KG1 (cell line): ENCODE measurements around the gene ADGRF5.

Experiments used
- DNase-seq: peaks from one replicate; lab custom pipeline; 2025; lab: John Stamatoyannopoulos, UW

Gene ADGRF5

DNA sequence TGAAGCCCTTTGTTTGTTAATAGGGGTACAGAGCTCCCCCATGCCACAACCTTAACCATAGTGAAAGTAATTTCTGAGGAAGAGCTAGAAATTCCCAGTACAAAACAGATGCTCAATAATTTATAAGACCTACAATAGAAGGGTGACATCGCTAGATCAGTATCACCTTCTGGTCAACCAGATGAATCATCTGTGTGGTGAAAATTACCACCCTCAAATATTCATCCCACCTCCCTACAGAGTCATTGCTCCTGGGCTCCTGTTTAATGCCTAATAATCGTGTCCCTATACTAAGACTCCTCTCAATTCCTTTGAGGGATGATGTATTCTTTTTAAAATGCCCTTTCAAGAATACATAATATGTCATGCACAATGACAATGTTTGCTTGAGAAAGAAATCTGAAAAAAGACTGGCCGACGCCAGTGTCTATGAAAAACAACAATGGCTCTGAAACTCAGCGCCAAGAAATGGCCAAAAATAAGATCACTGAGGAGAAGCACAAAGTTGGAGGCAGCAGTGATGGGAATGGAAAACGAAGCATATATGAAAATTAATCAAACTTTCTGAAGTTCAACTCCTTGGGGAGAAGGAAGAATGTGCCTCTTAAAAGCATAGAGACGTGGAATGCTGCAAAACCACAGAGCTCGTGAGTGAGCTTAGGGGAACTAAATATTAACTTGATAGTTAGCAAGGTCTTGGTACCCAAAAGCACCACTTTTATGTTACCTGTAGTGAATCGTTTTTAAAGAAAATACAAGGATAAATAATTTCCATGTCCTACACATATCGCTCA lies 11.0 kb upstream of the ADGRF5 start:
- DNase-seq = no peak

- DNase-seq = no peak
These were observed 9.7 kb upstream of the ADGRF5 start for GRCh38 chr6:46931416-46931815.

- DNase-seq = no peak
These were observed 8.6 kb upstream of the ADGRF5 start for GRCh38 chr6:46930331-46930730.

DNA sequence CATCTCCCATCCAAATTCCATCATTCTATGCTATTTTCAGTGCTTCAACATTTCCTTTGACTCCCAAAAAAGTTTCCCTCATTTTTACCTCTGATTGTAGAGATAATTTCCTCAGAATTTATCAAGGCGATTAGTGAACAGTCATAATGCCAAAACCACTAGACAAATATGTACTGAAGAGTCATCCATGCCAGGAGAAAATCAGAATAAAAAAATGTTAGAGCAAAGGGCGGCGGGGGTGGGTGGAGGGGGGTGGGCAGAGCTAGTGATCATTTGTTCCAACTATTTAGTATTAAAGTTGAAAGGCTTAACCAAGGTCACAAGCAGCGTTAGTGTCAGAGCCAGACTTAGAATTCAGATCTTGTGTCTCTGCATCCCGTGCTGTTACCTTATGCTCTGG lies 5.3 kb upstream of the ADGRF5 start:
- DNase-seq = no peak

- DNase-seq = no peak
These were observed 4.7 kb upstream of the ADGRF5 start for GRCh38 chr6:46926481-46926880.

DNA sequence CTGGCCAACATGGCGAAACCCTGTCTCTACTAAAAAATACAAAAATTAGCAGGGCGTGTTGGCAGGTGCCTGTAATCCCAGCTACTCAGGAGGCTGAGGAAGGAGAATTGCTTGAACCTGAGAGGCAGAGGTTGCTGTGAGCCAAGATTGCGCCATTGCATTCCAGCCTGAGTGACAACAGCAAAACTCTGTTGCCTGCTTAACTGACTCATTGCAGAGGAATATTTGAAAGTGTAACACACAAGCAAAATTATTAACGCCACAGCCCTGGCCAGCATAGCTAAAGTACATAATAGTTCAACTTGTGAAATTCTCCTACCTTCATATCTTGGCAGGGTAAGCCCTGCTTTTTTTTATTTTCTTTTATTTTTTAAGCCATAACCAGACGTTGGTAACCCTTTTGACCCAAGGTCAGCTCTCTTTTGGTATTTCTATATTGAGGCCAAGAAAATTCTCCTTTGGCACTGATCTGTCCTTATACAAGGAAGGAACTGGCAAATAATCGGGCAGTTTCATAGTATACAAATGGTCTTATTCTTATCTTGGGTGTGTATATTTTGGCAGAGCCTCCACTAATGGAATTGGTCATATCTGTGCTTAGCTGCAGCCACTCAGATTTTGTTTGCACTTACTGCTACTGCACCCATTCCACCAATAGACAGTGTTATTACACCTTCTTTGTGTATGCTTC lies 4.0 kb upstream of the ADGRF5 start:
- DNase-seq = no peak

- DNase-seq = no peak
These were observed 1.7 kb upstream of the ADGRF5 start for GRCh38 chr6:46923476-46923875.

DNA sequence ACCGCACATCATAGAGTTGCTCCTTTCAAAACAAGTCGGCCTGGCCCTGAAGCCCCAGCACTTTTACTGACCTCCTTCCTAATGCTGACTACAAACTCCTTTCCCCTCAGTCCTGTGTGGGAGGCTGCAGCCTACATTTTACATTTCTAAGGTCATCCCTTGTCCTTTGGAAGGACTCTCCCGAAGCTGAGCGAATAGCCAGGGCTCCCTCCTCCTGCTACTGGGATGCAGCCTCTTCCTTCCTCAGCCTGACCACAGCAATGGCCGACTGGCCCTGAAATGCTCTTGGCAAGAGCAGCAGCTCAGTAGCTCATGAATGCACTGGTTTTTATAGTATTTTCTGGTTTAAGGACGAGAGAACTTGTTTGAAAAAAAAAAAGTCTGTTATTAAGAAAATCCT lies 679 bp downstream of the ADGRF5 start:
- no peak for DNase-seq

DNA sequence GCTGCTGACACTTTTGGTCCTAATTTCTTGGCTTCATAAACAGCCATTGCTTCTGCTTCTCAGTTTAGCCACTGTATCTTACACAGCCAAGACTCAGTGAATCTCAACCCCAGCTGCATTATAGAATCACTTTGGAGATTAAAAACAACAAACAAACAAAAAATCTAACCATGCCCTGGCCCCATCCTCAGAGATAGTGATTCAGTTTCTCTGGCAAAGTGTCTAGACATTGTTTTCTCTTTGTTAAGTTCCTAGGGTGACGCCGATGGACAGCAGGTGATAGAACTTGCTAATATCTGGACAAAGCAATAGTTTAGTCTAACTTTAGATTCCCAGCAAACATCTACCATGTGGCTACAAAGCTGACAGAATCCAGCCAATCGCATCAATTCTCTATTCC lies 2.9 kb downstream of the ADGRF5 start:
- DNase-seq = no peak

DNA sequence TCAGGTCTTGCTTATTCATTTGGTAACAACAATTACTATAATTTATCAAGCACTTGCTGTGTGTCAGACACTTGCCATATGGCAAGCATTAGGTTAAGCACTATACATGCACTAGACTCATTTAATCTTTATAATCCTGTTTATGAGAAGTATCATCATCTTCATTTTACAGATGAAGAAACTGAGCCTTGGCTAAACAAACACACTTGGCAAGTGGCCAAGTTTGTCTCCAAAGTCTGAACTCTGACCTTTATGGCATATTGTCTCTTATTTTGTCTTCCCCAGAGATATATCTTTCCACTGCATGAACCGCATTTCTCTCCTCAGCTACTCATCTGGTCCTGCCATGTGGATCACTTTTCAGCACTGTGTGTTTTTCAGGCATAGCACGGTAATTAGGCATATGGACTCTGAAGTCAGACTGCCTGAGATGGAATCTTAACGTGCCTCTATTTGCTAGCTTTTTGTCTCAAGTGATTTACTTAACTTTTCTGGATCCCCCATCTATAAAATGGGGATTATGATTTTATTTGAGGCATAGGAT lies 4.7 kb downstream of the ADGRF5 start:
- DNase-seq = no peak

DNA sequence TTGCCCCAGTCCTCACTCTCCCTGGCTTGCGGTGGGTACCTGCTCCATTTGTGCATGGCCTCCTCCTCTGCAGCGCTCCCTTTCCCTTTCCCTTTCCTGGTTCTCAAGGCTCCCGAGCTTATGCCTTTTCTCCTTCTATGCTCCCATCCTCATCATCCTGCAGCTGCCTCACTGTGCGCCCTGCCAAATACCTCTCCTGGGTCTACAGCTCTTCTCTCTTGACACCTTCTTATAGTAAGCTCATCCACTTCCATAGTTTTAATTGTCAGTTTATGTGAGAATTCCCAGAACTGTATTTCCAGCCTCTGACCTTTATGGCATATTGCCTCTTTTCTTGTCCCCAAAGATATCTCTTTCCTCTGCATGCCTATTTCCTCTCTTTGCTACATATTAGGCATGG lies 5.9 kb downstream of the ADGRF5 start:
- DNase-seq = no peak

- DNase-seq = no peak
These were observed 6.4 kb downstream of the ADGRF5 start for GRCh38 chr6:46915380-46915779.

GRCh38 chr6:46914279-46914810 lies 7.4 kb downstream of the ADGRF5 start:
- no peak for DNase-seq

- DNase-seq = no peak
These were observed 12.4 kb downstream of the ADGRF5 start for GRCh38 chr6:46909371-46909770.

GRCh38 chr6:46906776-46907175 lies 15.0 kb downstream of the ADGRF5 start:
- no peak for DNase-seq

- no peak for DNase-seq
These were observed 17.6 kb downstream of the ADGRF5 start for GRCh38 chr6:46904117-46904516.

GRCh38 chr6:46903175-46903574 lies 18.6 kb downstream of the ADGRF5 start:
- DNase-seq = no peak

DNA sequence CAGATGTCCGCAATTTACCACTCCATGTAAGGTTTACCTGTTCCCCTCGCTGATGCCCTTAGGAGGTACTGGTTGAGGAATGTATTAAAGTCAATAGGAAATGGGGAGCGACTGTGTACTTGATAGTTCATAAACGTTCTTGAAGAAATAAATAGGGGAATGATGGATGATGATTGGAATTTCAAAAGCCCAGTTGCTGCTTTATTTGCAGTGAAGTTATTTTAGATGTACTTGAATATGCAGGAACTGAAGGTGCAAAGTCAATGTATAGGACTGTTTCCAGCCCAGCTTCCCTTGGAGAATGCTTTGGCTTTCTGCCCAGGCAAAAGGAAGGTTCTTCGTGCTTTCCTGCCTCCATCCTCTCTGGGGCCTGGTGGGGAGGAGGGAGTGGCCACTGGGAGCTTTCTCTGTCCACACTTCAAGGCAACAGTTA lies 19.8 kb downstream of the ADGRF5 start:
- no peak for DNase-seq

DNA sequence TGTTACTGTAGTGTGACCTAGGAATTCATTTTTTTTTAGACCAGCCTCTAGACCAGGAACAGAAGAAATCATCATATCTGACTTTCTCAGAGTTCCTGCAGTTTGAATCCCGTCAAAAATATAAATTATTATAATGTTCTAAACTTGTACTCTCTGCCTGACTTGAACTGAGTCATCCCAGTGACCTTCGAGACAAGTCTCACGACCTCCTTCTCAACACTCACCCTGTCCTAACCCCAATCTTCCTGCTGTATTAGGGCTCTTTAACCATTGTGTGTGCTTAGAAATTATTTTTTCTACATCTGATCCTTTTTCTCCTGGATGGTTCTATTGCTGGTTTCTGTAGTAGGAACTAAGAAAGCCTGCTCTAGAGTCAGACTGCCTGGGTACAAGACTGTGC lies 21.5 kb downstream of the ADGRF5 start:
- no peak for DNase-seq

- no peak for DNase-seq
These were observed 22.1 kb downstream of the ADGRF5 start for GRCh38 chr6:46899659-46900058.

- no peak for DNase-seq
These were observed 23.7 kb downstream of the ADGRF5 start for GRCh38 chr6:46898006-46898405.

- no peak for DNase-seq
These were observed 24.9 kb downstream of the ADGRF5 start for GRCh38 chr6:46896871-46897270.

GRCh38 chr6:46895930-46896329 lies 25.8 kb downstream of the ADGRF5 start:
- no peak for DNase-seq
